PC-3 (cell line): ENCODE results near the gene VDAC2.

ENCODE experiments used
- EZH2 ChIP-seq: fragments of 300-600 bp; sonication (generic); IDR thresholded peaks from one replicate; pipeline ENCODE4 v1.6.1; 2017; ENCODE audit warnings: antibody characterized with exemption, mild to moderate bottlenecking, low read length; ENCODE audit not compliant: unreplicated experiment
- TF ChIP-seq, protein P1 (sequence below): fragments of 300-600 bp; sonication (generic); conservative IDR thresholded peaks from 2 replicates; pipeline ENCODE4 v1.5.1; 2017; ENCODE audit warnings: antibody characterized with exemption, low read depth, mild to moderate bottlenecking, low read length

DNA sequence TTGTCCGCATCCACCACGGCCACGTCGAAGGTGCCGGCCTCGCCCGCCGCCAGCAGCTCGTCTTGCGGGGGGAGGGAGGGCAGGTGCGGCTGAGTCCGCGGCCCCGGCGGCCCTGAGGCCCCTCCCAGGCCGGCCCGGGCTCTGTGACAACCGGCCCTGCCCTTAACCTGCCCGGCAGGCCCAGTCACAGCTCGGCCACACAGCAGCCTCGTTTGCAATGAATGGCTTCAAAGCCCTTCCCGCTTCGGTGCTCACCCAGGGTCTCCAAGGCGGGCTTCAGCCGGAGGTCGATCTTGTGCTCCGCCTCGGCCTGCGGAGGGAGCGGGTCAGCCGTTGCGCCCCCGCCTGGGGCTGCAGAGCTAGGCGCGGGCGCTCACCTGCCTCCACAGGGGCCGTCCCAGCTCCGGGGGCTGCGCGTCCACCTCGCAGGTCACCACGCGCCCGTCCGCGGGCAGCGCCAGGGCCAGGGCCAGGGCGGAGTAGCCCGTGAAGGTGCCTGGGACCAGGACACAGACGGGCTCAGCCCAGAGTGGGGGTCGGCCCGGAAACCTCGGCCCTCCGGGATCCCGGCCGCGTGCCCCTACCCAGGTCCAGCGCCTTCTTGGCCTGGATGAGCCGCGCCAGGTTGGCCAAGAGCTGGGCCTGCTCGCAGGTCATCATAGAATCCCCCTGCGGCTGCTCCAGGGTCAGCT, 24.2 kb downstream of the VDAC2 start:
- TF ChIP-seq, protein P1, sequence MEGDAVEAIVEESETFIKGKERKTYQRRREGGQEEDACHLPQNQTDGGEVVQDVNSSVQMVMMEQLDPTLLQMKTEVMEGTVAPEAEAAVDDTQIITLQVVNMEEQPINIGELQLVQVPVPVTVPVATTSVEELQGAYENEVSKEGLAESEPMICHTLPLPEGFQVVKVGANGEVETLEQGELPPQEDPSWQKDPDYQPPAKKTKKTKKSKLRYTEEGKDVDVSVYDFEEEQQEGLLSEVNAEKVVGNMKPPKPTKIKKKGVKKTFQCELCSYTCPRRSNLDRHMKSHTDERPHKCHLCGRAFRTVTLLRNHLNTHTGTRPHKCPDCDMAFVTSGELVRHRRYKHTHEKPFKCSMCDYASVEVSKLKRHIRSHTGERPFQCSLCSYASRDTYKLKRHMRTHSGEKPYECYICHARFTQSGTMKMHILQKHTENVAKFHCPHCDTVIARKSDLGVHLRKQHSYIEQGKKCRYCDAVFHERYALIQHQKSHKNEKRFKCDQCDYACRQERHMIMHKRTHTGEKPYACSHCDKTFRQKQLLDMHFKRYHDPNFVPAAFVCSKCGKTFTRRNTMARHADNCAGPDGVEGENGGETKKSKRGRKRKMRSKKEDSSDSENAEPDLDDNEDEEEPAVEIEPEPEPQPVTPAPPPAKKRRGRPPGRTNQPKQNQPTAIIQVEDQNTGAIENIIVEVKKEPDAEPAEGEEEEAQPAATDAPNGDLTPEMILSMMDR = peak; percentile 58; the same call in 1 of the 2 replicates
- TF ChIP-seq EZH2 = no peak
